K562 (cell line): ENCODE results near the gene ERVMER34-1. TPM values are rescaled to one million over a fixed set of nuclear protein-coding genes. Genes with fewer than 3 reads are reported as not detected.
A peak's percentile ranks its signal among the peaks of the same experiment; 100 is the strongest.

ENCODE experiments used
- ATAC-seq: fragments of 200-7000 bp; cut with Tn5 transposase; 3 replicates; pipeline ENCODE4 v1.9.1; 2020; ENCODE audit warnings: moderate library complexity
- BruUV-seq: library from RNA; stranded (reverse); fragments of 400-500 nt; replicated peaks from 2 replicates; lab custom pipeline; 2021; lab: Mats Ljungman, UMichigan
- CTCF ChIA-PET: fragments of 300-600 bp; formaldehyde crosslinking; extraction: SDS; loops from one replicate; lab custom pipeline; 2021; ENCODE audit warnings: low intra/inter-chr PET ratio; lab: Yijun Ruan, JAX
- POLR2A ChIA-PET: fragments of 300-600, 350-650 bp; sonication (Branson Sonifier 250); formaldehyde crosslinking; extraction: SDS; loops from one replicate; lab custom pipeline; 2021; ENCODE audit warnings: antibody characterized with exemption, inconsistent platforms; lab: Yijun Ruan, JAX
- DNase-seq, 4 experiments: peaks; one replicate each; pipeline versions ENCODE4 v3.0.0 to v3.0.0-alpha.2; 2011 to 2018; ENCODE audit warnings: low spot score in 3 of 4, mixed read lengths in 3 of 4; ENCODE audit errors: extremely low read depth in 1 of 4
- FAIRE-seq: peaks from 2 replicates; lab custom pipeline; 2011; peaks lifted over from hg19 to GRCh38; lab: Jason Lieb, UNC
- H2AFZ ChIP-seq: 2 replicates; pipeline ENCODE4 v1.6.0; 2011; ENCODE audit warnings: low read depth, low read length, control low read depth, inconsistent platforms
- H3K27ac ChIP-seq: fragments of 200-600 bp; 3 replicates; pipeline ENCODE4 v1.8.0; 2011; ENCODE audit warnings: low read depth, mild to moderate bottlenecking, control low read depth, inconsistent platforms, low read length, moderate library complexity, mixed read lengths; ENCODE audit errors: extremely low read depth
- H3K27me3 ChIP-seq, 2 experiments: fragments of 300-600 bp in 1 of 2; 2 replicates in 1 of 2; 3 replicates in 1 of 2; pipeline versions ENCODE4 v1.6.0 to v1.8.0; 2011; ENCODE audit warnings: inconsistent platforms in 2 of 2, low read length in 2 of 2, mild to moderate bottlenecking in 1 of 2, mixed read lengths in 1 of 2, moderate library complexity in 1 of 2; ENCODE audit not compliant: control insufficient read depth in 2 of 2, insufficient read depth in 2 of 2
- H3K36me3 ChIP-seq: fragments of 300-600 bp; 3 replicates; pipeline ENCODE4 v1.8.0; 2011; ENCODE audit warnings: mild to moderate bottlenecking, low read length, inconsistent platforms; ENCODE audit not compliant: control insufficient read depth, insufficient read depth
- H3K4me1 ChIP-seq, 2 experiments: fragments of 200-600 bp in 1 of 2; replicated peaks in 1 of 2; 2 replicates in 1 of 2; 3 replicates in 1 of 2; pipeline versions ENCODE4 v1.5.1 to v1.8.0; 2011; ENCODE audit warnings: inconsistent platforms in 2 of 2, low read length in 2 of 2, mild to moderate bottlenecking in 1 of 2, mixed read lengths in 1 of 2, moderate library complexity in 1 of 2; ENCODE audit not compliant: control insufficient read depth in 2 of 2, insufficient read depth in 2 of 2
- H3K4me2 ChIP-seq: 2 replicates; pipeline ENCODE4 v1.6.1; 2011; ENCODE audit warnings: low read length, control low read depth, inconsistent platforms, mixed read lengths; ENCODE audit not compliant: insufficient read depth
- H3K4me3 ChIP-seq: fragments of 200-600 bp; sonication (generic), shearing (Covaris generic); 2 replicates; pipeline ENCODE4 v1.5.1; 2016; ENCODE audit warnings: control low read depth, inconsistent platforms
- H3K79me2 ChIP-seq: fragments of 200-600 bp; 3 replicates; pipeline ENCODE4 v1.8.0; 2011; ENCODE audit warnings: low read length, inconsistent platforms; ENCODE audit not compliant: control insufficient read depth, insufficient read depth
- H3K9ac ChIP-seq, 2 experiments: 2 replicates each; pipeline versions ENCODE4 v1.6.0 to v1.6.1; 2011; ENCODE audit warnings: low read depth in 2 of 2, low read length in 2 of 2, control low read depth in 1 of 2, inconsistent platforms in 1 of 2, mild to moderate bottlenecking in 1 of 2, mixed read lengths in 1 of 2; ENCODE audit not compliant: insufficient read depth in 1 of 2
- H3K9me1 ChIP-seq: one replicate; pipeline ENCODE4 v1.6.0; 2011; ENCODE audit warnings: inconsistent platforms, mild to moderate bottlenecking, low read length, moderate library complexity; ENCODE audit not compliant: control insufficient read depth, insufficient read depth
- H3K9me3 ChIP-seq: replicated peaks from 2 replicates; pipeline ENCODE4 v1.5.1; 2011; ENCODE audit warnings: low read depth, low read length, inconsistent platforms; ENCODE audit not compliant: control insufficient read depth, insufficient read depth
- H4K20me1 ChIP-seq: replicated peaks from 2 replicates; pipeline ENCODE4 v1.6.1; 2011; ENCODE audit warnings: low read length, inconsistent platforms, mixed read lengths; ENCODE audit not compliant: control insufficient read depth, insufficient read depth
- IFI16 ChIP-seq: fragments of 250-450 bp; sonication (Bioruptor Pico); IDR thresholded peaks from 2 replicates; pipeline ENCODE4 v2.1.2; 2022; ENCODE audit warnings: mild to moderate bottlenecking, inconsistent platforms
- MXI1 ChIP-seq: IDR thresholded peaks from 2 replicates; pipeline ENCODE4 v1.6.1; 2011; ENCODE audit warnings: low read depth, mild to moderate bottlenecking, improper control_type of control experiment, low read length
- POLR2AphosphoS2 ChIP-seq: IDR thresholded peaks from 2 replicates; pipeline ENCODE4 v1.6.1; 2012; ENCODE audit warnings: low read length, improper control_type of control experiment
- POLR2AphosphoS5 ChIP-seq: IDR thresholded peaks from 2 replicates; pipeline ENCODE4 v1.6.1; 2011; ENCODE audit warnings: mild to moderate bottlenecking, low read depth, low read length, moderate library complexity; ENCODE audit not compliant: control insufficient read depth, insufficient read depth
- SAFB ChIP-seq: fragments of 200-400 bp; formaldehyde crosslinking; IDR thresholded peaks from 2 replicates; pipeline ENCODE4 v1.6.1; 2017; ENCODE audit warnings: low read depth, low read length, borderline replicate concordance
- WGBS: fragments of 100-300 bp; shearing (Covaris generic); methylation state at CpG from one replicate; pipeline ENCODE4 v1.1.6; 2016; ENCODE audit warnings: low coverage, mixed read lengths; ENCODE audit not compliant: insufficient coverage; ENCODE audit errors: missing lambda C conversion rate; 5-methylcytosine and 5-hydroxymethylcytosine counted together
- in situ Hi-C: fragments of 300-500 bp; cut with MboI; formaldehyde crosslinking; loops from 4 replicates; pipeline ENCODE4 v1.15.0; 2018; ENCODE audit warnings: inconsistent platforms, mixed read lengths
- intact Hi-C: fragments of 100-400 bp; cut with micrococcal nuclease; formaldehyde crosslinking; loops from 2 replicates; pipeline ENCODE4 v1.14.2; 2022
- polyA plus RNA-seq, 8 experiments: library from polyadenylated mRNA; depleted of rRNA in 4 of 8; stranded (reverse) in 5 of 8; unstranded in 3 of 8; fragments of >200 nt; fragmentation: Nextera tagmentation in 2 of 8; fragmentation: Illumina TruSeq in 1 of 8; extraction: Ambion mirVana in 2 of 8; extraction: Trizol in 1 of 8; gene quantifications; 2 replicates each; pipeline versions ENCODE4 v1.2.1 to v1.2.3, GENCODE V29; 2011 to 2014; ENCODE audit warnings: inconsistent platforms in 1 of 8, missing spikeins in 1 of 8
- total RNA-seq, 7 experiments: library from RNA; depleted of rRNA in 6 of 7; stranded (reverse); fragments of >200 nt in 6 of 7; fragmentation: Illumina TruSeq in 2 of 7; extraction: Trizol in 2 of 7; gene quantifications; 2 replicates each; pipeline versions ENCODE4 v1.2.1 to v1.2.3, GENCODE V29; 2011 to 2021; ENCODE audit warnings: low replicate concordance in 1 of 7

ERVMER34-1 gene
- total and polyA plus RNA-seq, 9 of the 15 experiments (the other 6 are each of a cell fraction or from before 2014, with no cell fraction given) = 0.04 to 0.57 (median 0.25) TPM

GRCh38 chr4:52716364-52717151 is 34.7 kb downstream of the ERVMER34-1 start:
- 92% methylated on average over 6 of the region's 6 CpGs for WGBS
- peaks cover 74% of the 10 kb centered on the region for H3K36me3 ChIP-seq
- H4K20me1 ChIP-seq = no peaks in the 10 kb centered on the region
- ATAC-seq (no peak), FAIRE-seq (no peak), DNase-seq (peak in 1 of 4 experiments; percentile 21)
- BruUV-seq = no TSS peak
- peaks cover 4 to 14% of the 10 kb centered on the region in 2 experiments; a peak in 4 of 5 replicates for H3K4me1 ChIP-seq
- H3K4me3 ChIP-seq = no peak overlapping the region
- H2AFZ ChIP-seq = no peak overlapping the region
- ChIA-PET POLR2A (no interaction called here), CTCF (no interaction called here)
- H3K9me1 ChIP-seq = no peaks in the 10 kb centered on the region
- no peak overlapping the region for H3K27ac ChIP-seq
- no peak overlapping the region for H3K4me2 ChIP-seq
- no peaks in the 10 kb centered on the region for H3K9me3 ChIP-seq
- in situ Hi-C loops (no loop called here), intact Hi-C loops (no loop called here)
- 0 out of 4 replicates have a peak overlapping the region, but pooled peaks of 1 of the 2 experiments have one; percentile 96 for H3K9ac ChIP-seq
- peaks cover 41% of the 10 kb centered on the region for H3K79me2 ChIP-seq
- H3K27me3 ChIP-seq = no peaks in the 10 kb centered on the region
- TF ChIP-seq IFI16 (CRISPR knock-in tag) (no peak), SAFB (no peak), POLR2AphosphoS2 (0 out of 2 replicates have a peak, but pooled peaks have one; percentile 20), POLR2AphosphoS5 (peak; percentile 24; the same call in 1 of the 2 replicates), MXI1 (no peak)
